HT1080 (cell line): ENCODE results near the gene STK24. TPM values are rescaled to one million over a fixed set of nuclear protein-coding genes. Genes with fewer than 3 reads are reported as not detected.

Source experiments
- DNase-seq: peaks from one replicate; pipeline ENCODE4 v3.0.0-alpha.2; 2015; ENCODE audit warnings: low read depth
- total RNA-seq: library from RNA; depleted of rRNA; stranded (reverse); fragments of >200 nt; shearing (Covaris generic); gene quantifications from 2 replicates; pipeline ENCODE4 v1.2.3, GENCODE V29; 2014

STK24 gene
- total RNA-seq, 1 experiment from 2014 or later: 81.7 TPM

DNA sequence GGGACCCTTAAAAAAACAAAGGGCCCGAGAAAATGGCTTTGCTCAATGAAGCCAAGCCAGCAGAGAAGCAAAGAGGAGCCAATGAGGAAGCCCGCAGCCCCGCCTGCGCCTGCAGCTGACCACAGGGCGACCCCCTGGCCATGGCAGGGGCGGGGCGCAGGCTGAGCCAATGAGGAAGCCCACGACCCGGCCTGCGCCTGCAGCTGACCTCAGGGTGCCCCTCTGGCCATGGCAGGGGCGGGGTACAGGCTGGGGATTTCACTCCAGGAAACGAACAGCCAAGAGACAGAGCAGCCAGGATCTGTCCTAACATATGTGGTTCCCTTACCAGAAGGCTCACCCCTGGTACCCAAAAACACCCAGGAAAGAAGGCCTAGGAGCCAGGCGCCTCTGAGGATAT is 101.4 kb downstream of the STK24 start:
- no peak for DNase-seq

DNA sequence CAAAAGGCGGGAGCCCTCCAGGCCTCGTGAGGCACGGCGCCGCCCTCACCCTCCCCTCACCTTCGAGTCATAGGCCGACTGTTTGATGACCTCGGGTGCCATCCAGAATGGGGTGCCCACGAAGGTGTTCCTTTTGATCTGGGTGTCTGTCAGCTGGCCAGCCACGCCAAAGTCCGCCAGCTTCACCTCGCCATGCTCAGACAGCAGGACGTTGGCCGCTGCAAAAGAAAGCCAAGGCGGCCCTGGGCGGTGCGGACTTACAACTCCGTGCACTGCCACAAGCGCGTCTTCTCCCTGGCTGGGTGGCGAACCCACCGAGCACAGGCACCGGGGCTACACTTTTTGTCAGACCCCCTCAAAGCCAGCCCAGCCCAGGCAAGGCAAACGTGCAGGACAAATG is 102.1 kb downstream of the STK24 start:
- DNase-seq: no peak

DNA sequence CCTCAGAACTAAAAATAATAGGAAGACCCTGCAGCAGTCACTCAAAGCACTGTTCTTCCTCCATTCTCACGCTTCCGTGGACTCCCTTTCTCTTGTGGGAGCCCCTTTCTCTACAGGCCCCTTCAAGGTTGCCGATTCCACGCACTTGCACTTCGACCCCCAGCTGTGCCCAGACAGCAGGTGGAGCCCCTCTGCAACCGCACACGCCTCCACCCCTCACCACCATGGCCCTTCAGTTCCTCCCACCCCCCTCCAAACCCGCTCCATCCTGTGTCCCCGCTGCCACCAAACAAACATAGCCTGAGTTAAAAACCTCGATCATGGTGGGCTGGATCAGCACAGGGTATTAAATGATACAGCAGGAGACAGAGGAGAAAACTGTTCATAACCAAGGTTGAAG is 102.6 kb downstream of the STK24 start:
- no peak for DNase-seq

DNA sequence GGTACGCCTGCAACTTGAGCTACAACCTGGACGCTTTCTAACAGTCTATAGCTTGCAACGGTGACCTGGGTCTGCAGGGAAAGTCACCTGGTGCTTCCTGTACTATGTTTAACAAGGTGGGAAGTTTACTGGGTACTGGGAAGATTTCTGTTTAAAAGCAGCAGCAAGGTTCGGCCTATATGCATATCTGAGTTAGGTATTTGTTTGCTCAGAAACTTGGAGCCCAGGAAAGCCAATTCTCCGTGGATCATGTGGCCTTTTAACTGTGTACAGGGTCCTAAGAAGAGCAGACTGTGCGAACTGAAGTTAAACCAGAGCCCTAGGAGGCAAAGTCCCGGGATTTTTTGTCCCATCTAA is 103.1 kb downstream of the STK24 start:
- no peak for DNase-seq

DNA sequence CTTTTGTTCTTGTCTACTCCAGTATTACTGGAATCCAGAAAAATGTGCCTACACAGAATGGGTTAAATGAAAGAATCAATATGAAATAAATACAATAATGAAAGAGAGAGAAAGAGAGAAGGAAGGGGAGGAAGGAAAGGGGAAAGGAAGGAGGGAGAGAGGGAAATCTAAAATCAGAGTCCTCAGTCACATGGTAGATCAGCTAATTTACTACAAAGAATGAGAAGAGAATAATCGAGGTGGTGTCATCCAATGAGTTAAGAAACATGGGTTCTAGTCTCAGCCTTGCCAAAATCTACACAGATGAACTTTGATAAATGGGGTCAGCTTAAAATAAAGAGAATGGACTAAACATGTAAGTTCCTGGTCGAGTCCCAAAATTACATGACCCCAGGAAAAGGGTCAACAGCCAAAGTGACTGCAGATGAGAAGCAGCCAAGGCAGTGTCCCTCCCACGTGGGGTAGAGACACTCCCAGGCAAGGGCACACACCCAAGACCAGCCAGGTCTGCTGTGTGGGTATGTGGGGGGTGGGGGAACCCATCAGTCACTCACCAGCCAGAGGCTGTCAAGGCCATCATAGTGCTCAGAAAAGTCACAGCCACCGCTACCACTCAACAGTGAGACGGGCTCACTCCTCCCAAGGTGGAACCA is 103.6 kb downstream of the STK24 start:
- DNase-seq: no peak

DNA sequence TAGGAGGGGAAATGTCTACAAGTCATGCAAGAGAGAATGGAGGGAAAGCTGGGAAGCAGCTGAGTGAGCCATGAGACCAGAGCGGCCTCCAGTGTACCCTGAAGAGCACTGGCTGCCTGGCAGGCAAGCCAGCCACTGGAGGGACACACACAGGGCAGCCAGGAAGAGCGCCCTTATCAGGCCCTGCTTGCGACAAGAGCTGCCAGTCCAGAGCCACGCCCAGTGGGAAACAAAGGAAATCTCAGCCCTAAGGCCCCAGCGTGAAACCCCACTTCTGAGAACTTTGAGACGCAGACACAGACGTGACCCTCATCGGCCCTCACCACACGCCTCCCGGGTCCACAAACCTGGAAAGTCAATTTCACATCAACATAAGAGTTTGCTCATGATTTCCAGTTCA is 105.0 kb downstream of the STK24 start:
- DNase-seq: no peak

DNA sequence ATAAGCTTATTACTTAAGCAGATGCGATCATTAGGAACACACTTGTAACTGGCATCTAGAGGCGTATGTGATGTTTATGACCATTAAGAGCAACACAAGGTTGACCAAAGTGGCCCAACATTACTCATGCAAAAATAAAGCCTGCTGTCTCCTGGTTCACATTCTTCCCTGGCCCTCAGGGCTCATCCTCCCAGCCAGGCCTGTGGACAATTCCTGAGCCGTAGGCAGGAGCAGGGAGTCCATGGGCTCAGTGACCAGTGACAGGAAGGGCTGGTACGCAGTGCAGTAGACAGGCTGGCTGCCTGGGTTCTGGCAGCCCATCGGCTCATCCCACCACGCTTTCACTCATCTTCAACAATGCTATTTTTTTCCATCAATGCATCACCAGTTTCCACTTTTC is 106.0 kb downstream of the STK24 start:
- no peak for DNase-seq

DNA sequence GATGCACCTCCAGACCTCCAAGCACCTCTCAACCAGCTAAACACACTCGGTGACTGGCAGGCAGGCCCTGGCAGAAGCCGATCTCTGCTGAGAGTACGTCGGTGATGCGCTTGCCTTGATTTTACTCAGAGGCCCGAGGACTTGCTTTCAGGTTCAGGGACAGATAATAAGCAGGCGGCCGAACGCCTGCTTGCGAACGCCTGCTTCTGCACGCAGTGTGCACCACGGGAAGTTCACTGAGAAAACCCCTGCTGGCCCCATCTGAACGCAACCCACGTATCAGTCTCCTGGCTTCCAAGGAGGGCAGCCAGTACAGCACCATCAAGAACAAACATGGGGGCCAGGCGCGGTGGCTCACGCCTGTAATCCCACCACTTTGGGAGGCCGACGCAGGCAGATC is 108.0 kb downstream of the STK24 start:
- DNase-seq: no peak

DNA sequence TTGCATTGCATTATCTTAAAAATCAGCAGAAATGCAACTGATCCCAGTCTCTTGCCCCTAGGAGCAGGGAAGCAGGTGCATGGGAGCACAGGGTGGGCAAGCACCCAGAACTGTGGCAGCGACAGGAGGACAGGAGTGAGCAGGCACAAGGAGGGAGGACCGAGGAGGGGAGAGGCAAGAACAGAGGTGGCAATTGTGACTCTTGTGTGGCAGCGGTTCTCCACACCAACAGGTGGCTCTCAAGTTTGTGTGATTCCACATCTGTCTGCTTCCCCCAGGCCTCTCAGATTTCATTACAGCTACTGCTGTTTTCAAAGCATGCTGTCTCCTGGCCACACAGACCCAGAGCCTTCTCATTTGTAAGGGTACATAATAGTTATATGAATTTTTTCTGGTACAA is 108.5 kb downstream of the STK24 start:
- DNase-seq: no peak

DNA sequence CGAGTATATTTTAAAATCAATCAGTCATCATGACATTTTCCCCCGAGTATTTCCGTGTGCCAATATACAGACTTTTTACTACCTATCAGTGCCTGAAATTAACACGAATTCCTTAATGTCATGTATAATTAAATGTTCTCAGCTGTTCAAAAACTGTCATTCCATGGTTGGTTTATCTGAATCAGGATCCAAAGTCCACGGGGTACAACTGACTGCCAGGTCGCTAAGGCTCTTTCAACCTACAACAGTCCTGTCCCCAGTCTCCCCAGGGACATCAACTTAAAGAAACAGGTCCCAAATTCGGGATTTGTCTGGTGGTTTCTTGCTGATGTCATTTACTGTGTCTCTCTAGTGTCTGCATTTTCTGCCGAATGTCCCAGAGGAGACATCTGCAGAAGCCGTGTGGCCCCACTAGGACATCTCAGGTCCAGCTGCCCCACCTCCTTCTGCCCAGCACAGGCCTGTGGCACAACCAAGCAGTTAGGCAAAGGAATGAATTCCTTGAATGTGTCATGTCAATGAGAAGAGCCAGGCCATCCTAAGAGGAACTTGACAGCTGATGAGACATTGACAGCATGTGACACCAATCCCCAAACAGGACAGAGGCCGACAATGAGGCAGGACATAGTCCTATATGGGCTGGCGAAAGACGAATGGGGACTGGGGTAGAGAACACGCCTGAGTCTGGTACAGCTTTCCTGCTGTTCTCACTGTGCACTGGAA is 109.5 kb downstream of the STK24 start:
- DNase-seq: no peak

DNA sequence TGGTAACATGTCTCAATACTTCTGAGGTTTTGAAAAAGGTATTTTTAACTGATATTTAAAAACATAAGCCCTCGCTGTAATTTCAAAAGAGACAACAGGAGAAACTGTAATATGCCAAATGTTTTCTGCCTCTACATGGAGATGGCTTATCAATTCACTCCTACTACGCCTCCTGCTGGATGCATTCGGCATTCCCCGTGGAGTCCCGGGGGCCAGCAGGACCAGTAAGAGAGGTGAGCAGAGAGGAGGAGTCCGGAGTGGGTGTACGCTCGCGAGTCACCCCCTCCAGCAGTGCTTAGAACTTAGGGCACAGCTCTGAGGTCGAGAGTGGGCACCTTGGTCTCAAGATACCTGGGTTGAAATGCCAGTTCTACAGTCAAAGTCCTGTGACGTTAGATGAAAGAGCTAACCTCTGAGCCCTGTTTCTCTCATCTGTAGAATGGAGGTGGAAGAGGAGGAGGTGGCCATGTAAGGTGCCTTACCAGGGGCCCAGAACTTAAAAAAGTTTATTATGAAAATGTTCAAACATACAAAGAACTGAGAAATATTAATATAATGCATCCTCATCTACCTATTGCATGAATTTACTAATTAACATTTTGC is 110.2 kb downstream of the STK24 start:
- DNase-seq: peak; percentile 63

DNA sequence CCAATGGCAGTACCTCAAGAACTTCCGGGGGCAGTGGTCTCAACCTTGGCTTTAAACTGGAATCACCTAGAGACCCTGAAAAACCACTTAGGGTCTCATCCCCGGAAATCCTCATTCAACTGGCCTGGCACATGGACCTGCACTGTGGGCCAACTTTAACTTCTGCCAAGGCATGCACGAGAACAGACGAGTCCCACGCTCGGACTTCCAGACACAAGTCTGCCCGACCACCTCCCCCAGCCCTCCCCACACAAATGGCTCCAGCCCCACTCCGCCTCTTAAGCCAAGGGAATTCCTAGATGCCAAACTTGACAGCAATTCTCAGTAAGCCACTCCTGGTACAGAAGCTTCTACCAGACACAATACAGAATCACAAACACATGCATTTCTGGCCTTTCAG is 114.0 kb downstream of the STK24 start:
- no peak for DNase-seq

DNA sequence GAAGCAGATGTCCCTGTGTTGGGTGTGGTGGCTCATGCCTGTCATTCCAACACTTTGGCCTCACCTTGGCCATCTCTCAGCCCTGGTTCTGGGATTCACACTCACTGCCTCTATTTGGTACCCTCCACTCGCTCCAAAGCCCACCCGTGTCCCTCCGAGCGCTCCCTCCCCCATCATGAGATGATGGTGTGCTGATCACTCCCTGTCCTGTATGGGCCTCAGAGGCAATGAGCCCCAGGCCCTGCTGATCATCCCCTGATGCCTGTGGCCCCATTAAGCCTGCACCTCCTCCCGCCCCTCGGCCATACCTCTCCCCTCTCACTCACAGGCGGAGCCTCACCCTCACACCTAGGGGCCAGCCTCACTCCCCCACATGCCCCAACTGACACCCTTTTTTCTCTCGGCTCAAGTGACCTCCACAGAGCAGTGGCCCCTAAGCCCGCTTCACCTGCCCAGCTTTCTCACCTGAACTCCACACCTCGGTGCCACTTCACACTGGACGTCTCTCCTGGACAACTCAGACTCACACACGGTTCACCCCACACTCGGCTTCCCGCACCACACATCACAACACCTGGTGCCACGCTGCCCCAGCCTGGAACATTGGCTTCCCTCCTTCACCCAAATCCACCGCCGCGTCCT is 114.5 kb downstream of the STK24 start:
- DNase-seq: no peak

DNA sequence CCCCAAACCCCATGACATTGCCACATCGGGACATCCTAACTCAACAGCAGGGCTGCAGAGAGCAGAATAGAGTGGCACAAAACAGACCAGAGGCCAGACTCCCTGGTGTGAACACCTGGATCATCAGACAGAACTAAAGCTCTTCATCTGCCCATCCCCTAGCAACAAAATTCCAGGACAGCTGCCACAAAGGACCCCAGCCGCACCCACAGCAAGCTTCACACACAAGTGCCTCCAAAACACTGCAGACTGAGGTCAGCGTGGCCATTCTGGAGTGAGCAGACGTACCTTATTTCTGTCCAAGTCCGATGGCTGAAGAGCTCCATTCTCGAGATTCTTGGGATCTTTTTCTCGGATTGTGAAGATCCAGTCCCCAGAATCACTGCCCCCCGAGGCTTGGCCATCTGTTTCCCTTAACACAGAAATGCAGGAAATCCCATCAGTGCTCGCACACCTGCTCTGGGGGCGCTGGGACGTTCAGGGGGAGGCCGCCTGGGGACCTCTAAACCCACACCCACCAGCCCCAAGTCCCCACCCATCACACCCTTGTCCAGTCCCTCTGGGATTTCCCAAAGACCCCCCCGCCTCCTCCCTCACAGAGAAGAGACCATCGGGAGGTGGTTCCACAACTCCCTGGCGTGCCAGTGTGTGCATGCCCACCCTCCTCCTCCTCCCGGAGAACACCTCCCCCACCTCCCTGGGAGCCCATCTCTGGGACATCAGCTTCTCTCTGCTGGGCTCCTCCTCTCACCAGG is 115.2 kb downstream of the STK24 start:
- no peak for DNase-seq

DNA sequence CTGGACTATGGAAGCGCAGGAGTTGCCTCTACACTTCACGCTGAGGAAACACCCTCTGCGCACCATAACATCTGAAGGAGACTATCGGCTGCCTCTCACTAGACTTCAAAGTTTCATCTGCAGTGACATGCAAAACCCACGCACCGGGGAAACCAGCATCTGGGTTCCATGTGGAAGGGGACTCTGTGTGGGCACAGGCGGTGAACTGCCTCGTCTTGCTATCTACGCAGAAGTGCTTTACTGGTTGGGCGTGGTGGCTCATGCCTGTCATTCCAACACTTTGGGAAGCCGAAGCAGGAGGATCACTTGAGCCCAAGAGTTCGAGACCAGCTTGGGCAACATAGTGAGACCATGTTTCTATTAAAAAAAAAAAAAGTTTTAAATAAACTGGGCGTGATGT is 116.4 kb downstream of the STK24 start:
- DNase-seq: no peak

DNA sequence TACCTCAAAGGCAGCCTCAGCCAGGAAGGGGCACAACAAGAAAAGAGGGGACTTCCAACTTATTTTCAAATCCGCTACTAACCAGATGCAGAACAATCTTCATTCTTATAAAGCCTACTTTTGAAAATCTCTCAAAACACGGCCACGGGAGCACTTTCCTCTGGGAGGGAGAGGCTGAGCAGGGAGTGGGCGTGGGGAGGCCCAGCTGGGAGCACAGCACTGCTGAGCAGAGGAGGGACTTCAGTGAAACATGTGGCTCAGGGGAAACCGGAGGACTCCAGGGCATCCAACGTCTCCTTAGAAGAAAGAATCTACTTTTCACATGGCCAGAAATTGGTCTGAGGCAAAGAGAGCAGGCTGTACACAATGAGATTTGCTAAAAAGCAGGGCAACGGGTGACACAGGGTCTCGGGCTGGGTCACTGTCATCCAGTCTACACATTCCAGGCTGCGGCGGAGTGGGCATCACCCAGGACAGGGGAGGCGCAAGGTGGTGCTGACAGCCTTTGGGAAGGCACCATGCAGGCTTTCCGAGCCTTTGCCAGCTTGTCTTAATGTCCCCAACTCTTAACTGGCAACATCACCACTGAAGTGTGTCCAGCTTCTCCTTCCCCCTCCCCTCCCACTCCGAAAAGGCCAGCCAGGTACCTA is 117.1 kb downstream of the STK24 start:
- no peak for DNase-seq

DNA sequence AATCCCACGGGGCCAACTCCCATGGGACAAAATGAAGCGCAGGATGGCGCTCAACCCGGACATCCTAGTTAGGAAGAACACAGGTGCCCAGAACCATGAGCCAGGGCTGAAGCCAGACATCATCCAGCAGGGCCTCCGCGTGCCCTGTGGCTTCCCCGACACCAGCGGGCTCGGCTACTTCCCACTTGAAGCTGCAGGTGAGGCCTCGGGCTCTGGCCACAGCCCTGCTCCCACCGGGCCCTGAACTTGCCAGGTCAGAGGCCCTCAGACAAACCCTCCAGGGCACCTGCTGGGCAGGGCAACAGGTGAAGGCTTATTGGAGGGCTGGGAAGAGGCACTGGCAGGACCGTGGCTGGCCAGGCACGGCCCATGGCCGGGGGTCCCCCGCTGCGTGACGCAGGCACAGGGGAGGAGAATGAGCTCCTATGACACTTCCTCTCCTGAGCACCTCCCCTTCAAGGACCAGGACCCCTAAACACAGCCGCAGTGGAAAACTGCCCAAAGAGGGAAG is 117.7 kb downstream of the STK24 start:
- no peak for DNase-seq

DNA sequence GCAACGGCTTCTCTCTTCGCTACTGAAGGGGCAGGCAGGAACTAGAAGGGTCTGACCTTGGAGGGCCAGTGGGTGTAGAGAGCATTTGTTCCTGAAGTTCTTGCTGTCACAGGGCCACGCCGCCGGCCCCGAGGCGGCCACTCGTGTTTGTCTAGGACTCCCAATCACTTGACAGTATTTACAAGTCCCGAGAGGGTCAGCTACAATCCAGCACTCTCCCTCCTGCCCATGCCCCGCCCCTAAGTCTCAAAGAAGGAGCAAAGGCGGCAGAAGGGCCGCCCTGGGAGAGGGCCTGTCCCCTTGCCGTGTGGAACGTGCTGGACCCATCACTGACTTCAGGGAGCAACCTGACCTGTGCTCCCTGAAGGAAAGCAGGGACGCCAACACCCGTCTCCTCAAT is 118.5 kb downstream of the STK24 start:
- DNase-seq: no peak

DNA sequence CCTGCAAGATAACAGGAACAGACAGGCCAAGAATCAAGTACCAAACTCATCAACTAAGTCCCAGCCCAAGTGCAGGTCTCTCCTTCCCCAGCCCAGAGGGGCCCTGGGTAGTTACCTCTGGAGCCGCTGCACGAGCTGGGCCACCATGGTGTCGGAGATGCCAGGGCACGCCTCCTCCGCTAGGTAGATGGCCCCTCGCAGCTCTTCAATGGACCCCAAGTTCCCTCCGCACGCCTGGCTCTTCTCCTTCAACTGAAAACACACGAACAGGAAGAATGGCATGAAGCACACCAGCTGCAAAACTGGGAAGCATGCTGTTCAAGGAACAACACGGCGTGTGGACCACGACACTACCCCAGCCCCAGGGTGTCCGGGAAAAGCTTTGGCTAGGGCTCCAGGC is 119.9 kb downstream of the STK24 start:
- DNase-seq: no peak

DNA sequence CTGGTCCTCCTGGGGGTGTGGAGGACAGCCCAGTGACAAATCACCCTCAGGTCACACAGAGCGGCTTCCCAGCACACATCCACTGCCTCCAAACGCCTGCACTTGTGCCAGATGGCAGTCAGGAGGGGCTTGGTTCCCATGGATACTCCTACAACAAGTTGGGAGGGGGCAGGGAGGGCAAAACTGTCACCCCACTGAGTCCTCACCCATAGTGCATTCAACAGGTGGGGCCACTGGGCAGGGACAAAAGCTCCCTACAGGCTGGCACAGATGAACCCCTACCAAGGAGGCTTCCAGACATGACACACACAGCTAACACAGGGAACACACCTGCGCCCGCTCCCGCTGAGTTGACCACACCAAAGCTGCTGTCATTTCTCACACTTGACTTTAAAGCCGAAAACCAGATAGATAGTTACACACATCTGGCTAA is 120.5 kb downstream of the STK24 start:
- DNase-seq: no peak

DNA sequence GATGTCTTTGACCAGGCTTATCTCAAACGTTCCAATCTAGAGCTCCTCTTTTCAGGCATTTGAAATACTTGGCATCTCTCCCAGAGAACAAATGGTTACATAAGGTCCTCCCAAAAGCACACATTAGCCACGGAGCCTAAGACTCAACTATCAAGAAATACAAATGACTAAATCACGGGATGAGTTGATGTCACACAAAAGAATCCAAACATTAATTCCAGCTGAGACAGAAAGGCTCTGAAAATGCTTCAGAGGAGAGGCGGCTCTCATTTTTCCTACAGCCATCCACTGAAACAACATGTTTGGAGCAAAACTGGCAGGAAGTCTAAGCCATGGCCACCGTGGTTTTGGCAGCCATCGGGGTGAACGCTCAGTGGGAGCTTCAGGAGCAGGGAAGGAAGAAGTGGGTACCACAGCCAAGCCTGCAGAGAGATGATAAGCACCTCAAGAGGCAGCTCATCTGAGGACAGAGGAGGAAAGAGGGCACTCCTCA is 122.5 kb downstream of the STK24 start:
- no peak for DNase-seq
